Urinary bladder (tissue), 4 donors: Measurements from ENCODE around the gene UNC5B. TPM values are rescaled to one million over a fixed set of nuclear protein-coding genes. Genes with fewer than 3 reads are reported as not detected.

Source experiments
- DNase-seq: peaks from one replicate; pipeline ENCODE4 v3.0.0-alpha.2; 2015; ENCODE audit errors: extremely low spot score
- H3K27ac ChIP-seq: one replicate; pipeline ENCODE4 v1.5.1; 2013; ENCODE audit warnings: low read depth, mild to moderate bottlenecking, moderate library complexity
- H3K36me3 ChIP-seq: one replicate; pipeline ENCODE4 v1.6.1; 2013; ENCODE audit warnings: mild to moderate bottlenecking, moderate library complexity; ENCODE audit not compliant: insufficient read depth
- H3K4me1 ChIP-seq: one replicate; pipeline ENCODE4 v1.6.1; 2013; ENCODE audit warnings: mild to moderate bottlenecking, moderate library complexity; ENCODE audit not compliant: insufficient read depth
- H3K4me3 ChIP-seq: one replicate; pipeline ENCODE4 v1.5.1; 2013; ENCODE audit warnings: low read depth, low read length
- WGBS: extraction: QIAGEN DNeasy Blood & Tissue Kit; methylation state at CpG from one replicate; pipeline ENCODE4 v1.1.7; 2013; 5-methylcytosine and 5-hydroxymethylcytosine counted together
- polyA plus RNA-seq: library from polyadenylated mRNA; stranded (reverse); fragments of 200-250 nt; gene quantifications from one replicate; pipeline ENCODE4 v1.2.3, GENCODE V29; 2013
- total RNA-seq: library from RNA; depleted of rRNA; stranded (reverse); fragments of >200 nt; gene quantifications from one replicate; pipeline ENCODE4 v1.2.3, GENCODE V29; 2014
- donor health status: healthy with polysubstance abuse.
- donor health status: healthy.

Gene UNC5B
- total and polyA plus RNA-seq, 2 donors: 10.1 to 12.8 TPM

- DNase-seq: no peak
- no peak overlapping the region for H3K27ac ChIP-seq
- no peak overlapping the region for H3K4me3 ChIP-seq
- no peaks in the 10 kb centered on the region for H3K36me3 ChIP-seq
- H3K4me1 ChIP-seq: peaks cover 5% of the 10 kb centered on the region
- WGBS: 87% methylated on average over 8 of the region's 8 CpGs
Observed at GRCh38 chr10:71262027-71262426, 49.7 kb downstream of the UNC5B start.

- H3K4me1 ChIP-seq: peaks cover 5% of the 10 kb centered on the region
Observed at GRCh38 chr10:71262817-71263216, 50.4 kb downstream of the UNC5B start.

GRCh38 chr10:71263376-71263775 lies 51.0 kb downstream of the UNC5B start:
- Histone ChIP-seq H3K36me3 (no peaks in the 10 kb centered on the region), H3K4me1 (peaks cover 5% of the 10 kb centered on the region), H3K27ac (no peak overlapping the region), H3K4me3 (no peak overlapping the region)
- no peak for DNase-seq
- WGBS: 80% methylated on average over 9 of the region's 9 CpGs

More at GRCh38 chr10:71262817-71263216, 50.4 kb downstream of the UNC5B start:
- H3K27ac ChIP-seq: no peak overlapping the region
- DNase-seq: no peak
- WGBS: 81% methylated on average over 5 of the region's 5 CpGs
- no peak overlapping the region for H3K4me3 ChIP-seq
- no peaks in the 10 kb centered on the region for H3K36me3 ChIP-seq

- H3K4me3 ChIP-seq: no peak overlapping the region
- H3K36me3 ChIP-seq: no peaks in the 10 kb centered on the region
- 87% methylated on average over 16 of the region's 16 CpGs for WGBS
- no peak overlapping the region for H3K27ac ChIP-seq
- no peak for DNase-seq
- H3K4me1 ChIP-seq: peaks cover 5% of the 10 kb centered on the region
Observed at GRCh38 chr10:71264345-71265200, 52.2 kb downstream of the UNC5B start.

- WGBS: 89% methylated on average over 9 of the region's 9 CpGs
- H3K4me1 ChIP-seq: peaks cover under 1% of the 10 kb centered on the region
- no peak for DNase-seq
- no peak overlapping the region for H3K4me3 ChIP-seq
- H3K27ac ChIP-seq: no peak overlapping the region
- no peaks in the 10 kb centered on the region for H3K36me3 ChIP-seq
Observed at GRCh38 chr10:71265201-71265575, 52.8 kb downstream of the UNC5B start.

GRCh38 chr10:71265618-71266146 lies 53.3 kb downstream of the UNC5B start:
- no peak for DNase-seq
- no peaks in the 10 kb centered on the region for H3K36me3 ChIP-seq
- H3K4me1 ChIP-seq: no peaks in the 10 kb centered on the region
- 74% methylated on average over 9 of the region's 9 CpGs for WGBS
- H3K27ac ChIP-seq: no peak overlapping the region
- H3K4me3 ChIP-seq: no peak overlapping the region

- H3K27ac ChIP-seq: no peak overlapping the region
- 35% methylated on average over 18 of the region's 18 CpGs for WGBS
- no peaks in the 10 kb centered on the region for H3K36me3 ChIP-seq
- H3K4me1 ChIP-seq: no peaks in the 10 kb centered on the region
- no peak overlapping the region for H3K4me3 ChIP-seq
- no peak for DNase-seq
Observed at GRCh38 chr10:71266147-71266917, 54.0 kb downstream of the UNC5B start.

- H3K36me3 ChIP-seq: no peaks in the 10 kb centered on the region
- 86% methylated on average over 8 of the region's 8 CpGs for WGBS
- H3K27ac ChIP-seq: no peak overlapping the region
- no peak overlapping the region for H3K4me3 ChIP-seq
- H3K4me1 ChIP-seq: no peaks in the 10 kb centered on the region
- DNase-seq: no peak
Observed at GRCh38 chr10:71266918-71267442, 54.6 kb downstream of the UNC5B start.

GRCh38 chr10:71267508-71268240 lies 55.3 kb downstream of the UNC5B start:
- H3K4me1 ChIP-seq: no peaks in the 10 kb centered on the region
- no peak overlapping the region for H3K27ac ChIP-seq
- H3K36me3 ChIP-seq: no peaks in the 10 kb centered on the region
- DNase-seq: no peak
- WGBS: 97% methylated on average over 5 of the region's 5 CpGs
- H3K4me3 ChIP-seq: no peak overlapping the region

- Histone ChIP-seq H3K36me3 (no peaks in the 10 kb centered on the region), H3K4me3 (no peak overlapping the region), H3K27ac (no peak overlapping the region), H3K4me1 (no peaks in the 10 kb centered on the region)
- WGBS: 64% methylated on average over 8 of the region's 8 CpGs
- DNase-seq: no peak
Observed at GRCh38 chr10:71268247-71268691, 55.9 kb downstream of the UNC5B start.

GRCh38 chr10:71268758-71269157 lies 56.4 kb downstream of the UNC5B start:
- Histone ChIP-seq H3K4me3 (no peak overlapping the region), H3K36me3 (no peaks in the 10 kb centered on the region), H3K27ac (no peak overlapping the region), H3K4me1 (no peaks in the 10 kb centered on the region)
- DNase-seq: no peak
- 71% methylated on average over 11 of the region's 11 CpGs for WGBS

GRCh38 chr10:71269301-71270288 lies 57.2 kb downstream of the UNC5B start:
- 49% methylated on average over 11 of the region's 11 CpGs for WGBS
- Histone ChIP-seq H3K4me3 (no peak overlapping the region), H3K27ac (no peak overlapping the region), H3K4me1 (no peaks in the 10 kb centered on the region), H3K36me3 (no peaks in the 10 kb centered on the region)
- no peak for DNase-seq
